GM19397 (cell line): ENCODE results near the gene ENTREP1.

Experiments
- ATAC-seq: cut with Tn5 transposase; IDR thresholded peaks from one replicate; pipeline ENCODE4 v1.9.1; 2021; ENCODE audit warnings: mild to moderate bottlenecking, moderate library complexity; ENCODE audit not compliant: unreplicated experiment

Gene ENTREP1

DNA sequence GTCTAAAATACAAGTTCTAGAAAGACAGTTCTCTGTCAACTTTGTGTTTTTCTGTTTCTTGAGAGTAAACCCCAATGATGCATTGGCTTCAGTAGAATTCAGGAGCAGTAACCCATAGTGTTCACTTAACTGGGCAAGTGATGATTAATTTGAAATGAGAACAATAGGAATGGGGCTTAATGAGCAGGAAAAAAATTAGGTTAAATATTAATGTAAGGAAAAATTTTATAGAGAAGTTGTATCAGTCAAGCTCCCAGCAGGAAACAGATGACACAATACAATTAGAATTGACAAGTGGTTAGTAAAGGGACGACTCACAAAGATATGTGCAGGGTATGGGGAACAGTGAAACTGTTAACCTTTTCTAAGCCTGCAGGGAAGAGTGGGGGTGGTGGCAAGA lies 38.2 kb downstream of the ENTREP1 start:
- no peak for ATAC-seq

- no peak for ATAC-seq
Observed at GRCh38 chr9:69364510-69365150, 39.6 kb downstream of the ENTREP1 start.

GRCh38 chr9:69370430-69370829 lies 45.4 kb downstream of the ENTREP1 start:
- no peak for ATAC-seq

- ATAC-seq: no peak
Observed at GRCh38 chr9:69371001-69371400, 46.0 kb downstream of the ENTREP1 start.

- ATAC-seq: no peak
Observed at GRCh38 chr9:69376651-69377050, 51.6 kb downstream of the ENTREP1 start.

DNA sequence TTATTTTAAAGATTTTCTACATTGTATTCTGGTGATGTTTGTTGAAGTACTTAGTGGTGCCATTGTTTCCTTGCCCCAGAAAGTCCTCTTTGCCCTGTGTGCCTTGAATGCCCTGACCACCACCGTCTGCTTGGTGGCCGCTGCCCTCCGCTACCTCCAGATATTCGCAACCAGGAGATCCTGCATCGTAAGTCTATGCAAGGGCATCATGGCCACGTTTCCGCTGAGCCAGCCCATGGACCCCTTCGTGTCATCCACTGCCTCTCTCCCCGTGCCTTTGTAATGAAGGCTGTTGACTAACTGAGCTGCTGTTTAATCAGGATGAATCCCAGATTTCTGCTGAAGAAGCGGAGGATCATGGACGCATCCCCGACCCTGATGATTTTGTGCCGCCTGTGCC lies 52.3 kb downstream of the ENTREP1 start:
- ATAC-seq: no peak

- no peak for ATAC-seq
Observed at GRCh38 chr9:69377981-69378380, 53.0 kb downstream of the ENTREP1 start.

- no peak for ATAC-seq
Observed at GRCh38 chr9:69379270-69379982, 54.4 kb downstream of the ENTREP1 start.

DNA sequence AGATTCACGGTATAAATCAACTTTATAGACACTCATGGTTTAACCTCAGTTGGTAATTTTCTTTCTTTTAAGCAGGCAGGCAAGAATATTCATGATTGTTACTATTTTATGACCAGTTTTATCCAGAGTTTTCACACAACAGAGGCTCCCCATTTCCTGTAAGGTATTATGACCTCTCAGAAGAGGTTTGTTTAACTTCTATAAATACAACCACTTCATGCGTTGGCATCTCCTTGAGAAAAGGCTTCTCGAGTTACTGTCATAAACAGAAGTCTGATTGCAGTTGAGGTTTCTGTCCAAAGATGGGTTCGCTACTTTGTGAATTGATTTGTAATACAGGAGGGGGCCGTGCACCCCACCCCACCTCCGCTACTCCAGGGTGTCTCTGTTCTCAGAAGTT lies 55.3 kb downstream of the ENTREP1 start:
- no peak for ATAC-seq

GRCh38 chr9:69380811-69381210 lies 55.8 kb downstream of the ENTREP1 start:
- no peak for ATAC-seq

- ATAC-seq: no peak
Observed at GRCh38 chr9:69382135-69382534, 57.1 kb downstream of the ENTREP1 start.

- ATAC-seq: no peak
Observed at GRCh38 chr9:69385581-69386033, 60.6 kb downstream of the ENTREP1 start.

GRCh38 chr9:69386651-69387050 lies 61.6 kb downstream of the ENTREP1 start:
- ATAC-seq: no peak

- no peak for ATAC-seq
Observed at GRCh38 chr9:69388596-69388995, 63.6 kb downstream of the ENTREP1 start.

GRCh38 chr9:69389437-69389995 lies 64.5 kb downstream of the ENTREP1 start:
- ATAC-seq: no peak

DNA sequence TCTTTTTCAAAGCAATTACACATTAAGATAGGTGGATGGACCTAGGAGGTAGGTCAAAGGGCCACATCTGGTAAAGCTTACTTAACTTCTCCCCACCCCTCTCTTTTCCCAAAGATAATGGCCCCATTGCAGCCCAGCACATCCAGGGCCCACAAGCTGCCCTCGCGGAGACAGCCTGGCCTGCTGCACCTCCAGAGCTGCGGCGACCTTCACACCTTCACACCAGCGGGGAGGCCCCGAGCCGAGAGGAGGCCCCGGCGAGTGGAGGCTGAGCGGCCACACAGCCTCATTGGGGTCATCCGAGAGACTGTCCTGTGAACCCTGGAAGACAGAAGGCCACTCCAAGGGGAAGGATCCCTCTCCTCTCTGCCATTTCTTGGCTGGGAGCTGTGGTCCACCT lies 66.5 kb downstream of the ENTREP1 start:
- no peak for ATAC-seq

DNA sequence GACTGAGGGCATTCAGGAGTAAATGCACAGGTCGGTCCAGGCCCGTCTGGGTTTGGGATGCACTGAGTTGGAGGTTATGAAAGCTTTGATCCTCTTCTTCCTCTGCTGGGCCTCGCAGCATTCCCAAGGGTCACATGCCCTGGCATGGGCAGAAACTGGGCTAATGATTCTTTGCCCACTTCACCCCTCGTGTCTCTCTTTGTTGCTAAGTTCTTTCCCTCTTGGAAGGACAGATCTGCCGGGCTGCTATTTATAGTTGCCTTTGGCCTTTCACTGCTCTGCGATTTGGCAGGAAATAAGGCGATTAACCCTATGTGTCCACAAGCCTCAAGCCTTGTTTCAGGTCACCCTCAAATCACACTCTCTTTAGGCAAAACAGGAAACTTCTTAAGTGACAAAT lies 66.9 kb downstream of the ENTREP1 start:
- ATAC-seq: no peak

DNA sequence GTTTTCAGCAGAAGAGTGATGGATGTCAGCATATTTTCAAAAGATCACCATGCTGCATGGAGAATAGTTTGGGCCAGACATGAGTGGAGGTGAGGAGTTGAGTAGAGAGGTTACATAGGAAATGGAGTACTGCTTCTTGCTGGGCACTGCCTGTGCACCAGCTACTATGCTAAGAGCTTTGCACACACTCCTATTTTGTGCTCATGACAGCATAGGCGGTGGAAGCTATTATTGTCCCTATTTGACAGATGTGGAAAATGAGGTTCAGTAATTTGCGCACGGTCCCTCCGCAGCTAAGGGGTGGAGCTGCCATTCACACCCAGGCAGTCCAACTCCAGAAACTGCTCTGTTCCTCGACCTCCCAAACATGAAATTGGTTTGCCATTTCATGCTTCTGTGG lies 67.8 kb downstream of the ENTREP1 start:
- ATAC-seq: no peak

- no peak for ATAC-seq
Observed at GRCh38 chr9:69393425-69393824, 68.4 kb downstream of the ENTREP1 start.

GRCh38 chr9:69395718-69396117 lies 70.7 kb downstream of the ENTREP1 start:
- ATAC-seq: no peak

GRCh38 chr9:69396759-69397158 lies 71.7 kb downstream of the ENTREP1 start:
- ATAC-seq: no peak
